Renal cortex interstitium (tissue), 11 donors: Measurements from ENCODE around the gene HFM1. TPM values are rescaled to one million over a fixed set of nuclear protein-coding genes. Genes with fewer than 3 reads are reported as not detected.

ENCODE experiments used
- DNase-seq, 11 donors: peaks; one replicate each; pipeline ENCODE4 v3.0.0-alpha.2; 2013; ENCODE audit warnings: low read depth in 9 of 11, low spot score in 4 of 11; ENCODE audit errors: extremely low read depth in 1 of 11
- polyA plus RNA-seq, 3 donors: library from polyadenylated mRNA; unstranded; fragments of 120-200 nt; gene quantifications; one replicate each; pipeline ENCODE4 v1.2.1, GENCODE V29; 2013; ENCODE audit not compliant: insufficient read length in 3 of 3

HFM1 gene
- polyA plus RNA-seq, 3 donors: 5.0 to 10.2 (median 8.2) TPM

DNA sequence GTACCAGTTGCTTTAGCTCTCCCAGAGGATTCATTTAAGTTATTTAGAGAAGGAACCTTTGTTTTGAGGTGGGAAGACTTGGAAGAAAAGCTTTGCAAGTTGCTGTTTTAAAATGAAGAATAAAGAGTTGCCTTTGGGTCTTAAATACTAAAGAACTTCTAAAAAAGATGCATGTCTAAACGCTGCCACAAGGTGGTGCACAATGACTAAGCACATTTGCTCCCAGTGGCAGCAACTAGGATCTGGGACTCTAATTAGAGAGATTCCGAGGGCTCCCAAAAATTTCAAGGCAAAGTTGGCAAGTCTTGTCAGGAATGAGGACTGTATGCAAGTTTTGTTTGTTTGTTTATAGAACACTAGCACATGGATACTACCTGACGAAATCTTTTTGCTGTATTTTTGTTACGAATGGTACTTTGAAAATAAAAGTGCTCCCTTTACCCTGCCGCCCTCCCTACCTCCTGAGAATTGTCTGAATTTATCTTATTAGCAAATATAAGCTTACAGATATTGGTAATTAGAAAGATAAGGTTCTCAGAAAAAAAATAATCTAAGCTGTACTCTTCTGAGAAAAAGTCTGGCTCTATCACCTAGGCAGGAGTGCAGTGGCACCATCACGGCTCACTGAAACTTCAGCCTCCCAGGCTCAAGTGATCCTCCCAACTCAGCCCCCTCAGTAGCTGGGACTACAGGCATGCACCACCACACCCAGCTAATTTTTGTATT lies 121.8 kb downstream of the HFM1 start:
- peak; percentile 29 to 62 (median 53) for DNase-seq

DNA sequence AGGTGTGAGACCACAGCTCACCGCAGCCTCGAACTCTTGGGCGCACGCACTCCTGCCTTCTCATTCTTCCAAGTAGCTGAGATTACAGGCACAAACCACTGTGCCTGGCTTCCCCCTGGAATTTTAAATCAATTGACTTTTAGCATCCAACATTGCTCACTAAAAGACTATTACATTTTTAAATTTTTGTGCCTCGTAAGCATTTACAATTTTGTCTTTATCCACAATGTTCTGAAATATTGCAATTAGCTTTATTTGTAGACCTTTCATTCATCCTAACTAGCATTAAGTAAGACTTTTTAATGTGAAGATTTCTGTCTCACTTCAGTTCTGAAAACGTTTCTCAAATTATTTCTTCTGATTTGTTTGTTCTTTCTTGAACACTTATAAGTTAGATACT lies 122.9 kb downstream of the HFM1 start:
- no peak for DNase-seq

DNA sequence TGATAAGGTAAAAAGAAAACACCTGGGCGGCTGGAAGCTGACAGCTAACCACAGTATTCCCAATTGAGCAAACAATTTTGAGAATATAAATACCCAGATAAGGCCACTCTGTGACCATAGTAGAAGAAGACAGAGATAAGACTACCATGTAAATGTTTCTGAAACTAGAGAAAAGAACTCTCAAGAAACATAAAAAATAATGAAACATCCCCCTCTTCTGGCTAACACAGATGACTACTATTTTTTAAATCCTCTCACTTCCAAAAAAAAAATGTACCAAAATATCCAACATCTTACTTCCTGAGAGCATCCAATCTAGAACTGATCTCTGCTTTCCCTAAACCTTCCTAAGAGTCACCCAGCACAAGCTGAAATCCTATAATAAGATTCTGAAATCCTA lies 125.9 kb downstream of the HFM1 start:
- peak in 6 of 11 donors; percentile 2 to 20 (median 7) for DNase-seq

- no peak for DNase-seq
Observed at GRCh38 chr1:91273875-91274274, 130.8 kb downstream of the HFM1 start.

- DNase-seq: no peak
Observed at GRCh38 chr1:91261655-91262054, 143.0 kb downstream of the HFM1 start.

DNA sequence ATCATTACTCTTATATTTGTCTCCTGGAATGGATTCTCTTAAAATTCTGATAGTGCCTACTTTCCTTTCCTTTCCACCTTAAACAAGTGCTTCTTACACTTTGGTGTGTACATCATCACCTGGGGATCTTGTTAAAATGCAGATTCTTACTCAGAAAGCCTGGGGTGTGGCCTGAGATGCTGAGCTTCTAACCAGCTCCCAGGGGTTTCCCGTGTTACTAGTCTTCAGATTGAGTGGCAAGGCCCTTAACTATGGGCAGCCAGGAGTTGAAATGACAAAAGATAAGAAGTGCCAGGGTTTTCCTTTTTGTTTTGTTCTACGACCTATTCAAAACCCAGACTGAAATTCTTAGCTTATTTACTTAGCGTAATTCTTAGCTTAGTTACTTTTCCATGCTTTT lies 159.2 kb downstream of the HFM1 start:
- no peak for DNase-seq

DNA sequence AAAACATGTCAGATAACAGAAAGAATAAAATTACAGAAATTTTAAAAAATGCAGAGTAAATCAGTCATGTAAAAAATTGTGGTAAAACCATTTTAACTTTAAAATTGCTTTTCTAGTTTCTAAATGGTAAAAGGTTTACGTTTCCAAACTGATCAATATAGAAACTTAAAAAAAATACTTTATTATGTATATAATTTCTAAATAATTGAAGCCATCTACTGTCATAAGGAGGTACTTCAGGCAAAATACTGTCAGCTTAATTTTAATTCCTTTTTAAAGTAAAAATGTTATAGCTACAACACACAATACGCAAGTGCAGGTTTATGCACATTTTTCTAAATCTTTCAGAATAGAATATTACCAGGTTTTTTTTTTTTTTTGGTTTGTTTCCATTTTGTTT lies 159.9 kb downstream of the HFM1 start:
- DNase-seq: no peak

GRCh38 chr1:91243171-91243570 lies 161.5 kb downstream of the HFM1 start:
- DNase-seq: no peak

DNA sequence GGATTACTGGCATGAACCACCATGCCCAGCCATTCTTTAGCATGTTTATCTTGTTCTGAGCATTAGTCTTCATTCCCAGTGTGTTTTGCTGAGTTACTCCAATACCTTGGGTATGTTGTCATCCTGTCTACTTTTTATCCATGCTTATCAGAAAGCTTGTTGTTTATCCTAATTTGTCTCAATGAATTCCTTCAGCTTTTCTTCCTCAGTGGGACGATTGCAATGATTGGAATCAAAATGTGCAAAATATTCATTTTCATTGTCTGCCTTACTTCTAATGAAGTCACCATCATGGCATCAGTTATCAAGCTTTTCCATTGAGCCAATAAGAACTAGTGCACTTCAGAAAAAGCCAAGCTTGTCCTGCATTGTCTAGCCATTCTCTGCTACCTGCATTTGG lies 170.5 kb downstream of the HFM1 start:
- DNase-seq: no peak

DNA sequence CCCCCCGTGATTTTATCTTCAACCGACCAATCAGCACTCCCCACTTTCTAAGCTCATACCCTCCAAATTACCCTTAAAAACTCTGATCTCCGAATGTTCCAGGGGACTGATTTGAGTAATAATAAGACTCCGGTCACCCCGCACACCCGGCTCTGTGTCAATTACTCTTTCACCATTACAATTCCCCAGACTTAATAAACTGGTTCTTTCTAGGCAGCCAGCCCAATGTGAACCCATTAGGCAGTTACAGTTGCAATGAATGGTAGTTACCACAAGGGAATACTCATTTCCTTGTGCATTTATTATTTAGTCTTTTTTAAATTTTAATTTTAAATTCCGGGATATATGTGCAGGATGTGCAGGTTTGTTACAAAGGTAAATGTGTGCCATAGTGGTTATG lies 177.9 kb downstream of the HFM1 start:
- no peak for DNase-seq

- no peak for DNase-seq
Observed at GRCh38 chr1:91224878-91225277, 179.8 kb downstream of the HFM1 start.

- DNase-seq: no peak
Observed at GRCh38 chr1:91221017-91221416, 183.6 kb downstream of the HFM1 start.

DNA sequence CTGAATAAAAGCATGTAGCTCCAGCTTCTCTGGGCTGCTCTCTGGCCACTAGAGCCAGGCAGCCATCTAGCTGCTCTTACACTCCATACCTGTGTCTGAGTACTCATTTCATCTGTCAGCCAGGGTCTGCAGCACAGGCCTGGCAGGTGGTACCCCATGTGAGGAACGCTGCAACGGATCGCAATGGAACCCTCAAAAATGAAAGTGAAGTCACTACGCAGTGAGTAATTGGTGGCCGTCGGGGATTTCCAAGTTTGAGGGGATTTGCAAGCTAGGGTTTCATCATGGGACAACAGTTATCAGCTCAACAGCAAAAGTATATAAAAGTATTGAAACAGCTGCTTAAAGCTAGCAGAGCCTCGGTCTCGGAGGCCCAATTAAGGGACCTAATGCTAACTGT lies 186.7 kb downstream of the HFM1 start:
- DNase-seq: no peak

Other genes with a start within 250 kb of the HFM1 start
- 10 to 100 TPM; 25.5 to 31.9 (median 27.4) TPM for gene CDC7, start 96.0 kb upstream of the HFM1 start, polyA plus RNA-seq